NCI-H146 treated with DMSO at 0.1 percent for 48 hours (cell line): Measurements from ENCODE around the gene CDH4.
"Not testable (repeated sequence)": the region's sequence is repeated elsewhere in the genome, so short reads cannot be mapped to it uniquely, and the experiment has no call there.

Experiments
- DNase-seq: peaks from one replicate; lab custom pipeline; 2025; ENCODE audit not compliant: unreplicated experiment; lab: John Stamatoyannopoulos, UW

Gene CDH4

GRCh38 chr20:61408951-61409740 lies 157.1 kb downstream of the CDH4 start:
- no peak for DNase-seq

- no peak for DNase-seq
Measured at GRCh38 chr20:61411743-61412142, 159.7 kb downstream of the CDH4 start.

- no peak for DNase-seq
Measured at GRCh38 chr20:61413752-61414151, 161.7 kb downstream of the CDH4 start.

GRCh38 chr20:61414455-61414991 lies 162.5 kb downstream of the CDH4 start:
- no peak for DNase-seq

GRCh38 chr20:61416546-61416945 lies 164.5 kb downstream of the CDH4 start:
- DNase-seq: no peak

- DNase-seq: no peak
Measured at GRCh38 chr20:61417221-61417941, 165.3 kb downstream of the CDH4 start.

- no peak for DNase-seq
Measured at GRCh38 chr20:61419010-61419409, 166.9 kb downstream of the CDH4 start.

GRCh38 chr20:61419501-61419900 lies 167.4 kb downstream of the CDH4 start:
- DNase-seq: no peak

- DNase-seq: no peak
Measured at GRCh38 chr20:61420056-61420455, 168.0 kb downstream of the CDH4 start.

- no peak for DNase-seq
Measured at GRCh38 chr20:61420781-61421180, 168.7 kb downstream of the CDH4 start.

- DNase-seq: no peak
Measured at GRCh38 chr20:61422636-61423425, 170.8 kb downstream of the CDH4 start.

- no peak for DNase-seq
Measured at GRCh38 chr20:61424011-61424627, 172.1 kb downstream of the CDH4 start.

GRCh38 chr20:61424628-61425420 lies 172.8 kb downstream of the CDH4 start:
- no peak for DNase-seq

- DNase-seq: not testable (repeated sequence)
Measured at GRCh38 chr20:61425541-61425991, 173.5 kb downstream of the CDH4 start.

- DNase-seq: no peak
Measured at GRCh38 chr20:61426352-61426751, 174.3 kb downstream of the CDH4 start.

- DNase-seq: no peak
Measured at GRCh38 chr20:61429458-61430227, 177.6 kb downstream of the CDH4 start.

GRCh38 chr20:61430228-61430624 lies 178.2 kb downstream of the CDH4 start:
- DNase-seq: no peak

GRCh38 chr20:61433176-61433575 lies 181.1 kb downstream of the CDH4 start:
- DNase-seq: no peak

GRCh38 chr20:61433816-61434215 lies 181.8 kb downstream of the CDH4 start:
- no peak for DNase-seq
